ENCODE results near the gene HSPA4. TPM values are rescaled to one million over a fixed set of nuclear protein-coding genes. Genes with fewer than 3 reads are reported as not detected.

The HSPA4 gene
- total and polyA plus RNA-seq, 2 of the 13 experiments (the other 11 are each of a cell fraction or from before 2014, with no cell fraction given) = 36.6 to 231 TPM

DNA sequence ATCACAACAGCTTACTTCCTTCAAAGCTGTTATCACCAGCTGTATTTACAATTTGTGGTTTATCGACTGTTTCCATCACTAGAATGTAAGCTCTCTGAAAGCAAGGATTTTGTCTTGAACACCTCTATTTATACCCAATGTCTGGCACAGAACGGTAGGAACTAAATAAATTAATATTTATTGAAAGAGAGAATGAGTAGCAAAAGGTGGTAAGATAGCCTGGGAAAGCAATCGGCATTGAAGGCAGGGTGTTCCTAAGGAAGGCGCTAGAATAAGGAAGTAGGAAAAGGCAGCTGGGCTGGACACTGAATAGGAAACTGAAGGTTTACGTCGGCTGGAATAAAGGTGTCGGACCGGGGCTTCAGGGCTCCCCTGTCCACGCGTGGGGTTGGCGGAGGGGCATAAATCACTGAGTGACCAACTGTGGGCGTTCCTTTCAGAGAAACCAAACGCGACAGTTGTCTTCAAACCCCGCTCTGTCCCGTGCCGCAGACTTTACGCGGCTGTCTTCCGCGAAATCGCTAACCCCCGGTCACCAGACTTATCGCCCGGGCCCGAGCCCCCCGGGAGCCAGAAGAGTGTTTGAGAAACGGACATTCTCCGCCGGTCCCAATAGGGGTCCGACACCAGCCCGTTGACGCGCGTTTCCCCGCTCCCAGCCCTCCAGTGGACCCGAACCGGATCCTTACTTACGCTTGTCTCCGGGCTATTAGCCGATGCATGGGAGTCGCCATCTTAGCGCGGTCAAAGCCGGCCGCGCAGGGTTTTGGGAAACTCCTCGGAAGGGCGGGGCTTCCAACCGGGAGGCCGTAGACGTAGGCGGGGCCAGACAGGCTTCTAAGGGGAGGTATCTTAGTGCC is 25.8 kb upstream of the HSPA4 start, which contains the start of gene ZCCHC10 (continued):
- TF ChIP-seq E2F2 (CRISPR knock-in tag; IDR thresholded peaks at IDR 0.05; ENCODE audit: borderline replicate concordance) (no peak), PAXIP1 (CRISPR knock-in tag; conservative IDR thresholded peaks at IDR 0.05) (peak; percentile 38), POLR2G (IDR thresholded peaks at IDR 0.05; ENCODE audit: low read depth, low read length) (peak; percentile 91), ETV5 (CRISPR knock-in tag; IDR thresholded peaks at IDR 0.05; ENCODE audit: borderline replicate concordance) (peak; percentile 38; the same call in 1 of the 2 replicates), CENPT (CRISPR knock-in tag; IDR thresholded peaks at IDR 0.05; ENCODE audit: low read depth) (0 out of 2 replicates have a peak, but pooled peaks have one; percentile 32), ZFP36 (IDR thresholded peaks at IDR 0.05; ENCODE audit: borderline replicate concordance, low read depth, low read length, partially characterized antibody) (no peak), ZNF580 (CRISPR knock-in tag; IDR thresholded peaks at IDR 0.05; ENCODE audit: borderline replicate concordance, low read depth) (peak; percentile 37; the same call in 1 of the 2 replicates), HNRNPH1 (optimal IDR thresholded peaks at IDR 0.05; ENCODE audit: low read depth, low read length) (no peak)
- TF ChIP-seq, protein P1, sequence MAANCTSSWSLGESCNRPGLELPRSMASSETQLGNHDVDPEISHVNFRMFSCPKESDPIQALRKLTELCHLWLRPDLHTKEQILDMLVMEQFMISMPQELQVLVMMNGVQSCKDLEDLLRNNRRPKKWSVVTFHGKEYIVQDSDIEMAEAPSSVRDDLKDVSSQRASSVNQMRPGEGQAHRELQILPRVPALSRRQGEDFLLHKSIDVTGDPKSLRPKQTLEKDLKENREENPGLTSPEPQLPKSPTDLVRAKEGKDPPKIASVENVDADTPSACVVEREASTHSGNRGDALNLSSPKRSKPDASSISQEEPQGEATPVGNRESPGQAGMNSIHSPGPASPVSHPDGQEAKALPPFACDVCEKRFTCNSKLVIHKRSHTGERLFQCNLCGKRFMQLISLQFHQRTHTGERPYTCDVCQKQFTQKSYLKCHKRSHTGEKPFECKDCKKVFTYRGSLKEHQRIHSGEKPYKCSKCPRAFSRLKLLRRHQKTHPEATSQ (CRISPR knock-in tag; IDR thresholded peaks at IDR 0.05; ENCODE audit: borderline replicate concordance) = peak; percentile 64; the same call in 1 of the 2 replicates
- TF ChIP-seq, protein P2, sequence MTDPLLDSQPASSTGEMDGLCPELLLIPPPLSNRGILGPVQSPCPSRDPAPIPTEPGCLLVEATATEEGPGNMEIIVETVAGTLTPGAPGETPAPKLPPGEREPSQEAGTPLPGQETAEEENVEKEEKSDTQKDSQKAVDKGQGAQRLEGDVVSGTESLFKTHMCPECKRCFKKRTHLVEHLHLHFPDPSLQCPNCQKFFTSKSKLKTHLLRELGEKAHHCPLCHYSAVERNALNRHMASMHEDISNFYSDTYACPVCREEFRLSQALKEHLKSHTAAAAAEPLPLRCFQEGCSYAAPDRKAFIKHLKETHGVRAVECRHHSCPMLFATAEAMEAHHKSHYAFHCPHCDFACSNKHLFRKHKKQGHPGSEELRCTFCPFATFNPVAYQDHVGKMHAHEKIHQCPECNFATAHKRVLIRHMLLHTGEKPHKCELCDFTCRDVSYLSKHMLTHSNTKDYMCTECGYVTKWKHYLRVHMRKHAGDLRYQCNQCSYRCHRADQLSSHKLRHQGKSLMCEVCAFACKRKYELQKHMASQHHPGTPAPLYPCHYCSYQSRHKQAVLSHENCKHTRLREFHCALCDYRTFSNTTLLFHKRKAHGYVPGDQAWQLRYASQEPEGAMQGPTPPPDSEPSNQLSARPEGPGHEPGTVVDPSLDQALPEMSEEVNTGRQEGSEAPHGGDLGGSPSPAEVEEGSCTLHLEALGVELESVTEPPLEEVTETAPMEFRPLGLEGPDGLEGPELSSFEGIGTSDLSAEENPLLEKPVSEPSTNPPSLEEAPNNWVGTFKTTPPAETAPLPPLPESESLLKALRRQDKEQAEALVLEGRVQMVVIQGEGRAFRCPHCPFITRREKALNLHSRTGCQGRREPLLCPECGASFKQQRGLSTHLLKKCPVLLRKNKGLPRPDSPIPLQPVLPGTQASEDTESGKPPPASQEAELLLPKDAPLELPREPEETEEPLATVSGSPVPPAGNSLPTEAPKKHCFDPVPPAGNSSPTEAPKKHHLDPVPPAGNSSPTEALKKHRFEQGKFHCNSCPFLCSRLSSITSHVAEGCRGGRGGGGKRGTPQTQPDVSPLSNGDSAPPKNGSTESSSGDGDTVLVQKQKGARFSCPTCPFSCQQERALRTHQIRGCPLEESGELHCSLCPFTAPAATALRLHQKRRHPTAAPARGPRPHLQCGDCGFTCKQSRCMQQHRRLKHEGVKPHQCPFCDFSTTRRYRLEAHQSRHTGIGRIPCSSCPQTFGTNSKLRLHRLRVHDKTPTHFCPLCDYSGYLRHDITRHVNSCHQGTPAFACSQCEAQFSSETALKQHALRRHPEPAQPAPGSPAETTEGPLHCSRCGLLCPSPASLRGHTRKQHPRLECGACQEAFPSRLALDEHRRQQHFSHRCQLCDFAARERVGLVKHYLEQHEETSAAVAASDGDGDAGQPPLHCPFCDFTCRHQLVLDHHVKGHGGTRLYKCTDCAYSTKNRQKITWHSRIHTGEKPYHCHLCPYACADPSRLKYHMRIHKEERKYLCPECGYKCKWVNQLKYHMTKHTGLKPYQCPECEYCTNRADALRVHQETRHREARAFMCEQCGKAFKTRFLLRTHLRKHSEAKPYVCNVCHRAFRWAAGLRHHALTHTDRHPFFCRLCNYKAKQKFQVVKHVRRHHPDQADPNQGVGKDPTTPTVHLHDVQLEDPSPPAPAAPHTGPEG (CRISPR knock-in tag; IDR thresholded peaks at IDR 0.05) = no peak
- TF ChIP-seq, protein P3, sequence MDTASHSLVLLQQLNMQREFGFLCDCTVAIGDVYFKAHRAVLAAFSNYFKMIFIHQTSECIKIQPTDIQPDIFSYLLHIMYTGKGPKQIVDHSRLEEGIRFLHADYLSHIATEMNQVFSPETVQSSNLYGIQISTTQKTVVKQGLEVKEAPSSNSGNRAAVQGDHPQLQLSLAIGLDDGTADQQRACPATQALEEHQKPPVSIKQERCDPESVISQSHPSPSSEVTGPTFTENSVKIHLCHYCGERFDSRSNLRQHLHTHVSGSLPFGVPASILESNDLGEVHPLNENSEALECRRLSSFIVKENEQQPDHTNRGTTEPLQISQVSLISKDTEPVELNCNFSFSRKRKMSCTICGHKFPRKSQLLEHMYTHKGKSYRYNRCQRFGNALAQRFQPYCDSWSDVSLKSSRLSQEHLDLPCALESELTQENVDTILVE (CRISPR knock-in tag; IDR thresholded peaks at IDR 0.05) = 0 out of 2 replicates have a peak, but pooled peaks have one; percentile 52
